A673 (cell line): Measurements from ENCODE around the gene NTRK1.

Source experiments
- EZH2 ChIP-seq: fragments of 200-600 bp; sonication (generic); IDR thresholded peaks from 2 replicates; pipeline ENCODE4 v1.6.1; 2017; ENCODE audit warnings: borderline replicate concordance, low read depth, mild to moderate bottlenecking, mixed read lengths, antibody characterized with exemption, low read length; ENCODE audit not compliant: poor library complexity, severe bottlenecking
- TF ChIP-seq, protein P1 (sequence below): fragments of 300-800, 200-600 bp; sonication (generic); conservative IDR thresholded peaks from 2 replicates; pipeline ENCODE4 v1.5.1; 2017; ENCODE audit warnings: low read depth, mild to moderate bottlenecking, antibody characterized with exemption, low read length, moderate library complexity, mixed read lengths

GRCh38 chr1:156929596-156930238 lies 69.1 kb downstream of the NTRK1 start:
- TF ChIP-seq, protein P1, sequence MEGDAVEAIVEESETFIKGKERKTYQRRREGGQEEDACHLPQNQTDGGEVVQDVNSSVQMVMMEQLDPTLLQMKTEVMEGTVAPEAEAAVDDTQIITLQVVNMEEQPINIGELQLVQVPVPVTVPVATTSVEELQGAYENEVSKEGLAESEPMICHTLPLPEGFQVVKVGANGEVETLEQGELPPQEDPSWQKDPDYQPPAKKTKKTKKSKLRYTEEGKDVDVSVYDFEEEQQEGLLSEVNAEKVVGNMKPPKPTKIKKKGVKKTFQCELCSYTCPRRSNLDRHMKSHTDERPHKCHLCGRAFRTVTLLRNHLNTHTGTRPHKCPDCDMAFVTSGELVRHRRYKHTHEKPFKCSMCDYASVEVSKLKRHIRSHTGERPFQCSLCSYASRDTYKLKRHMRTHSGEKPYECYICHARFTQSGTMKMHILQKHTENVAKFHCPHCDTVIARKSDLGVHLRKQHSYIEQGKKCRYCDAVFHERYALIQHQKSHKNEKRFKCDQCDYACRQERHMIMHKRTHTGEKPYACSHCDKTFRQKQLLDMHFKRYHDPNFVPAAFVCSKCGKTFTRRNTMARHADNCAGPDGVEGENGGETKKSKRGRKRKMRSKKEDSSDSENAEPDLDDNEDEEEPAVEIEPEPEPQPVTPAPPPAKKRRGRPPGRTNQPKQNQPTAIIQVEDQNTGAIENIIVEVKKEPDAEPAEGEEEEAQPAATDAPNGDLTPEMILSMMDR = no peak
- no peak for TF ChIP-seq EZH2
